Osteoblast (primary cell): ENCODE measurements around the gene S100A8. TPM values are rescaled to one million over a fixed set of nuclear protein-coding genes. Genes with fewer than 3 reads are reported as not detected.

ENCODE experiments used
- DNase-seq: peaks from one replicate; pipeline ENCODE4 v3.0.0; 2011; ENCODE audit warnings: low spot score, mixed read lengths; ENCODE audit not compliant: insufficient read length; ENCODE audit errors: missing footprints
- H2AFZ ChIP-seq: 2 replicates; pipeline ENCODE4 v1.6.0; 2011; ENCODE audit warnings: mild to moderate bottlenecking, low read length
- H3K27ac ChIP-seq: 2 replicates; pipeline ENCODE4 v1.5.1; 2011; ENCODE audit warnings: mild to moderate bottlenecking, low read depth, low read length, moderate library complexity
- H3K27me3 ChIP-seq: 2 replicates; pipeline ENCODE4 v1.6.0; 2012; ENCODE audit warnings: mild to moderate bottlenecking, control low read depth, inconsistent platforms, low read length, moderate library complexity; ENCODE audit not compliant: insufficient read depth
- H3K36me3 ChIP-seq: 2 replicates; pipeline ENCODE4 v1.5.1; 2011; ENCODE audit warnings: mild to moderate bottlenecking, low read length, control low read depth, moderate library complexity; ENCODE audit not compliant: insufficient read depth
- H3K4me1 ChIP-seq: 2 replicates; pipeline ENCODE4 v1.5.1; 2011; ENCODE audit warnings: mild to moderate bottlenecking, low read length, control low read depth, moderate library complexity; ENCODE audit not compliant: insufficient read depth
- H3K4me2 ChIP-seq: 2 replicates; pipeline ENCODE4 v1.6.0; 2011; ENCODE audit warnings: mild to moderate bottlenecking, low read length; ENCODE audit not compliant: insufficient read depth
- H3K4me3 ChIP-seq: fragments of 200-600 bp; sonication (generic); 3 replicates; pipeline ENCODE4 v1.5.1; 2012; ENCODE audit warnings: mild to moderate bottlenecking, low read length, inconsistent platforms; ENCODE audit not compliant: insufficient read depth
- H3K79me2 ChIP-seq: 2 replicates; pipeline ENCODE4 v1.6.0; 2012; ENCODE audit warnings: mild to moderate bottlenecking, low read length, control low read depth, inconsistent platforms; ENCODE audit not compliant: insufficient read depth
- H3K9me3 ChIP-seq: 2 replicates; pipeline ENCODE4 v1.5.1; 2011; ENCODE audit warnings: low read depth, low read length, control low read depth
- H4K20me1 ChIP-seq: 2 replicates; pipeline ENCODE4 v1.6.0; 2012; ENCODE audit warnings: mild to moderate bottlenecking, low read length, control low read depth; ENCODE audit not compliant: insufficient read depth
- CTCF ChIP-seq: IDR thresholded peaks from 2 replicates; pipeline ENCODE4 v1.5.1; 2011; ENCODE audit warnings: mild to moderate bottlenecking, low read depth, low read length, moderate library complexity; ENCODE audit errors: extremely low read depth
- total RNA-seq: library from RNA; depleted of rRNA; stranded (reverse); fragments of >200 nt; gene quantifications from 2 replicates; pipeline ENCODE4 v1.2.3, GENCODE V29; 2012

S100A8 gene
- total RNA-seq, 1 donor, result not detected

- Histone ChIP-seq H3K27me3 (peaks cover 5% of the 10 kb centered on the region), H3K4me1 (no peaks in the 10 kb centered on the region), H3K4me2 (no peak overlapping the region), H3K27ac (no peak overlapping the region), H3K36me3 (no peaks in the 10 kb centered on the region), H3K9me3 (no peaks in the 10 kb centered on the region), H3K79me2 (no peaks in the 10 kb centered on the region), H4K20me1 (no peaks in the 10 kb centered on the region), H2AFZ (no peak overlapping the region), H3K4me3 (no peak overlapping the region)
- DNase-seq, result no peak
- TF ChIP-seq CTCF, result no peak
These were observed 20.7 kb downstream of the S100A8 start for GRCh38 chr1:153370146-153370545.

- Histone ChIP-seq H3K4me2 (no peak overlapping the region), H2AFZ (no peak overlapping the region), H4K20me1 (no peaks in the 10 kb centered on the region), H3K79me2 (no peaks in the 10 kb centered on the region), H3K27ac (no peak overlapping the region), H3K27me3 (peaks cover 5% of the 10 kb centered on the region), H3K9me3 (no peaks in the 10 kb centered on the region), H3K36me3 (no peaks in the 10 kb centered on the region), H3K4me3 (no peak overlapping the region), H3K4me1 (no peaks in the 10 kb centered on the region)
- TF ChIP-seq CTCF, result no peak
- DNase-seq, result no peak
These were observed 22.4 kb downstream of the S100A8 start for GRCh38 chr1:153368495-153368894.

- peaks cover 5% of the 10 kb centered on the region for H3K27me3 ChIP-seq
- no peak overlapping the region for H3K4me3 ChIP-seq
- no peaks in the 10 kb centered on the region for H3K36me3 ChIP-seq
- H3K4me2 ChIP-seq, result no peak overlapping the region
- H3K27ac ChIP-seq, result no peak overlapping the region
- TF ChIP-seq CTCF, result no peak
- no peaks in the 10 kb centered on the region for H4K20me1 ChIP-seq
- no peaks in the 10 kb centered on the region for H3K4me1 ChIP-seq
- DNase-seq, result no peak
- H3K79me2 ChIP-seq, result no peaks in the 10 kb centered on the region
- H3K9me3 ChIP-seq, result no peaks in the 10 kb centered on the region
- H2AFZ ChIP-seq, result no peak overlapping the region
These were observed 23.8 kb downstream of the S100A8 start for GRCh38 chr1:153367090-153367489.

GRCh38 chr1:153366261-153366660, 24.6 kb downstream of the S100A8 start:
- Histone ChIP-seq H3K79me2 (no peaks in the 10 kb centered on the region), H3K4me1 (no peaks in the 10 kb centered on the region), H3K4me3 (no peak overlapping the region), H3K27me3 (peaks cover 5% of the 10 kb centered on the region), H3K9me3 (no peaks in the 10 kb centered on the region), H3K27ac (no peak overlapping the region), H3K36me3 (no peaks in the 10 kb centered on the region), H2AFZ (no peak overlapping the region), H3K4me2 (no peak overlapping the region), H4K20me1 (no peaks in the 10 kb centered on the region)
- TF ChIP-seq CTCF, result no peak
- peak; percentile 47 for DNase-seq
